Thyroid gland (tissue), 4 donors: Measurements from ENCODE around the gene GATAD2A. TPM values are rescaled to one million over a fixed set of nuclear protein-coding genes. Genes with fewer than 3 reads are reported as not detected.

ENCODE experiments used
- DNase-seq, 2 donors: peaks; one replicate each; pipeline ENCODE4 v3.0.0-alpha.2; 2019
- H3K27ac ChIP-seq, 3 donors: fragments of 200-600 bp; sonication (generic); 1 replicate in 2 of 3; 2 replicates in 1 of 3; pipeline ENCODE4 v1.5.1; 2016 to 2019; ENCODE audit warnings: mild to moderate bottlenecking in 1 of 3, moderate library complexity in 1 of 3
- H3K27me3 ChIP-seq: fragments of 200-600 bp; sonication (generic); one replicate; pipeline ENCODE4 v1.5.1; 2019
- H3K36me3 ChIP-seq, 2 donors: fragments of 200-600 bp; sonication (generic); one replicate each; pipeline ENCODE4 v1.5.1; 2016 to 2019
- H3K4me1 ChIP-seq, 2 donors: fragments of 200-600 bp; sonication (generic); one replicate each; pipeline ENCODE4 v1.5.1; 2017 to 2019
- H3K4me3 ChIP-seq, 3 donors: fragments of 200-600 bp; sonication (generic); replicated peaks in 1 of 3; 1 replicate in 2 of 3; 2 replicates in 1 of 3; pipeline ENCODE4 v1.5.1; 2016; ENCODE audit warnings: mild to moderate bottlenecking in 1 of 3
- H3K9me3 ChIP-seq: fragments of 200-600 bp; sonication (generic); one replicate; pipeline ENCODE4 v1.5.1; 2017
- CTCF ChIP-seq, 6 experiments: fragments of 200-600 bp in 3 of 6; fragments of 450-650 bp in 3 of 6; sonication (generic) in 3 of 6; IDR thresholded peaks; one replicate each; pipeline ENCODE4 v1.5.1; 2016 to 2019; ENCODE audit warnings: antibody characterized with exemption in 6 of 6, mild to moderate bottlenecking in 2 of 6, inconsistent platforms in 1 of 6, moderate library complexity in 1 of 6
- POLR2A ChIP-seq, 2 donors: fragments of 450-650 bp; IDR thresholded peaks; one replicate each; pipeline ENCODE4 v1.6.1; 2017; ENCODE audit warnings: antibody characterized with exemption in 2 of 2, mild to moderate bottlenecking in 2 of 2, moderate library complexity in 1 of 2
- WGBS, 2 donors: methylation state at CpG; one replicate each; pipeline ENCODE4 v1.1.5; 2017; 5-methylcytosine and 5-hydroxymethylcytosine counted together
- intact Hi-C: fragments of 100-400 bp; cut with DNase I; formaldehyde crosslinking; loops from one replicate; pipeline ENCODE4 v1.15.1; 2023
- total RNA-seq, 4 donors: library from RNA; depleted of rRNA; stranded (reverse); fragments of >200 nt; gene quantifications; one replicate each; pipeline ENCODE4 v1.2.3, GENCODE V29; 2016

The GATAD2A gene
- 10 to 100 TPM; 33.2 to 82.4 (median 51.8) TPM for total RNA-seq

DNA sequence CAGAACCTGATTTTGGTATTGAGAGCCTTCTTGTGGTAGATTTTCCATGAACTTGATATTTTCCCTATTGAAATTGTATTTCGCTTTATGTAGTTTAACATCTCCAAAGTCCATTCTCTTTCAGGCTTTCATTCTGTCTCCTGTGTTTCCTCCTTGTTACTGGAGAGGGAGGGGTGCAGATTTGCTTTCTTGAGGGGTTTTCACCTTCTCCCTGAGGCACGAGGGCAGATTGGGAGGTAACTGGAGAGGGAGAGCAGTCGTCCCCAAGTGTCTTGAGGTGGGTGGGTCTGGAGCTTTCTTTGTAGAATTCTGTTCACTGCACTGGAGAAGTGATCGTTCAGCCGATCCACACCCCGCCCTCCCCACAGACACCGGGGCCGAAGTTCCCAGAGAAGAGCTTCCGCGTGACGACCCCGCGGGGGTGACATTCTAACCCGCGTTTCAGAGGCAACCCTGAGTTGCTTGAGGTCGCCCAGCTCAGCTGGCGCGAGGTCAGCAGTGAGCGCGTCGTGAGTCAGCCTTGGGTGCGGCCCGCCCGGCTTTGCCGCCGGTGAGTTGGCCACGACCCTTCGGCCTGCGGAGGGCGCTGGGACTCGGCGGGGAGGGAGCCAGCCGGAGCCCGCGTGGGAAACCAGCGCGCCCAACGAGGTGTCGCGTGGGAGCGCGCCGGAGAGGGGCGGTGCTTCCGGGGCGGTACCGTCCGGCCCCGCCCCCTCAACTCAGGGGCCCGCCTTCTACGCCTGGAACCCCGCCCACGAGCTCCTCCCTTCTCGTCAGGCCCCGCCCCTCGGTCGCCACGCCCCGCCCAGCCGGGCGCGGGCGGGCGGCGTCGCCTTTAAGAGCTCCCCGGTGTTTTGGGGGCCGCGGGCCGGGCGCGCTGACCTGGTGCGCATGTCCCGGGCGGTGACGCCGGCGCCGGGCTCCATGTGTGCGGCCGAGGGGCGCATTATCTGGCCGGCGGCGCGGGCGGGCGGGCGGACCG, at the start of gene GATAD2A:
TSS of gene GATAD2A (plus strand) at position 797 of the 982 bp plus-strand sequence. CDS start 59,671 bp downstream, outside the sequence.
- intact Hi-C loops, result no loop called here
- H3K4me3 ChIP-seq, result peak within 1 kb of the TSS; percentile 27 to 93 (median 93)
- H3K4me1 ChIP-seq, result peaks cover 29 to 47% of the 10 kb centered on the region in 2 donors

GRCh38 chr19:19356500-19356899, 49.0 kb upstream of the GATAD2A start:
- H3K27me3 ChIP-seq, result no peaks in the 10 kb centered on the region
- TF ChIP-seq CTCF (IDR thresholded peaks at IDR 0.05), result no peak
- no peak for TF ChIP-seq POLR2A (IDR thresholded peaks at IDR 0.05)
- H3K4me1 ChIP-seq, result no peaks in the 10 kb centered on the region
- no peak for DNase-seq
- H3K27ac ChIP-seq, result no peak overlapping the region
- WGBS, 2 donors, result 97% methylated on average over 8 to 9 of the region's 11 CpGs
- H3K4me3 ChIP-seq, result no peak overlapping the region
- peaks cover 50 to 54% of the 10 kb centered on the region in 2 donors for H3K36me3 ChIP-seq
- H3K9me3 ChIP-seq, result no peaks in the 10 kb centered on the region
- intact Hi-C loops, result no loop called here

More for the DNA sequence above, at the start of gene GATAD2A:
- peak within 1 kb of the TSS; percentile 75 to 89 (median 79) for H3K27ac ChIP-seq
- DNase-seq, result peak; percentile 89 to 92
- H3K27me3 ChIP-seq, result no peaks in the 10 kb centered on the region
- no peaks in the 10 kb centered on the region for H3K36me3 ChIP-seq
- 7 to 8% methylated on average over 15 to 18 of the region's 90 CpGs for WGBS, 2 donors
- TF ChIP-seq CTCF (IDR thresholded peaks at IDR 0.05) (peak in 4 of 6 experiments; percentile 10 to 42 (median 26)), POLR2A (IDR thresholded peaks at IDR 0.05) (peak; percentile 16 to 72)
- H3K9me3 ChIP-seq, result no peaks in the 10 kb centered on the region

DNA sequence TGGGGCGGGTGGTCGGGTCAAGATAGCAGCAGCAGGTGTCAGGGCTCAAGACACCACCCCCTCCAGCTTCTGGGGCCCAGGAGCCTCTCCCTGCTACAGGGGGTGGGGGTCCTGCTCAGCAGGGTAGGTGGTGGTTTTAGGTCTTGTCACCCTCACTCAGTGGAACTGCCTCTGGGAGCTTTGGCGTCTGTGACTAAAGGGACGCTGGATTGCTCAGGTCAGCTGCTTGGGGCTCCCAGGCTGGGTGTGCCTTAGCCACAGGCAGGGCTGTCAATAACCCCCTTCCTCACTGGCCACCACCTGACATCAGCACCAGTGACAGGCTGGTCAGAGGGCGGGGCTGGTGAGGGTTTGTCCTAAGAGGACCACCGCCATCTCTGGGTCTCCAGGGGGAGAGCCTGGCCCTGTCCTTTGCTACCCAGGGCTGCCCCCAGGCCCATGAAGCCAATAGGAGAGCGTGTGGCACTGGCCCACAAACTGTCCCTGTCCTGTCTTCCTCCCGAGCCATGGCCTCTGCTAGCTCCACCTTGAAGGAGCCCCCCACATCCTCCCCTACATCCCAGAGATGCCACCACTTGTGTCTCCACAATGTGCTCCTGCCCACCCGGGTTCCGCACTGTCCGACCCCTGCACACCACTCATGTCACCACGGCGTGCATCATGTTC, 48.4 kb upstream of the GATAD2A start:
- Histone ChIP-seq H3K36me3 (peaks cover 47 to 53% of the 10 kb centered on the region in 2 donors), H3K9me3 (no peaks in the 10 kb centered on the region), H3K27ac (no peak overlapping the region), H3K4me1 (no peaks in the 10 kb centered on the region), H3K27me3 (no peaks in the 10 kb centered on the region), H3K4me3 (no peak overlapping the region)
- 94 to 96% methylated on average over 10 to 11 of the region's 13 CpGs for WGBS, 2 donors
- TF ChIP-seq CTCF (IDR thresholded peaks at IDR 0.05) (no peak), POLR2A (IDR thresholded peaks at IDR 0.05) (no peak)
- DNase-seq, result no peak
- intact Hi-C loops, result no loop called here

DNA sequence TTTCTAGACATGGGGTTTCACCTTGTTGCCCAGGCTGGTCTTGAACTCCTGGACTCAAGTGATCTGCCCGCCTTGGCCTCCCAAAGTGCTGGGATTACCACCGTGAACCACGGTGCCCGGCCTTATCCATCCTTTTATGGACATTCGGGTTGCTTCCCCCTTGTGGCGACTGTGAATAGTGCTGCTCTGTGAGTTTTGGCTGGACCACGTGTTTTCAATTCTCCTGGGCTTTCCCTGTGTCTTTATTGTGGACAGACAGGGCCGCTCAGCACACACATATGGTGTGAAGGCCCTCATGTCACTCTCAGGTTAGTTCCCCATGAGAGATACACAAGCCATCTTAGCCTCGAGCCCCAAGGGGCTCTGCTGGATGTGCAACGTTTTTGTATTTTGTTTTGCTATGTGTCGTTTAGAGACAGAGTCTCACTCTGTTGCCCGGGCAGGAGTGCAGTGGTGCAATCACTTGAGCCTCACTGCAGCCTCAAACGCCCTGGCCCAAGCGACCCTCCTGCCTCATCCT, 44.3 kb upstream of the GATAD2A start:
- peak; percentile 78 to 83 for DNase-seq
- intact Hi-C loops, result no loop called here
- H3K36me3 ChIP-seq, result peaks cover 6 to 12% of the 10 kb centered on the region in 2 donors
- no peak overlapping the region for H3K4me3 ChIP-seq
- H3K4me1 ChIP-seq, result no peaks in the 10 kb centered on the region
- TF ChIP-seq CTCF (IDR thresholded peaks at IDR 0.05), result peak; percentile 65 to 87 (median 74)
- no peak for TF ChIP-seq POLR2A (IDR thresholded peaks at IDR 0.05)
- H3K27me3 ChIP-seq, result no peaks in the 10 kb centered on the region
- no peaks in the 10 kb centered on the region for H3K9me3 ChIP-seq
- WGBS, 2 donors, result 5 to 15% methylated on average over 11 to 14 of the region's 14 CpGs
- H3K27ac ChIP-seq, result no peak overlapping the region
